Endothelial cell of umbilical vein (primary cell): Measurements from ENCODE around the gene OCEL1. TPM values are rescaled to one million over a fixed set of nuclear protein-coding genes. Genes with fewer than 3 reads are reported as not detected.

ENCODE experiments used
- BruUV-seq: library from RNA; stranded (reverse); fragments of 400-500 nt; replicated peaks from 2 replicates; lab custom pipeline; 2021; lab: Mats Ljungman, UMichigan
- CTCF ChIA-PET: fragments of 300-600, 350-600 bp; sonication (Branson Sonifier 250); formaldehyde crosslinking; loops from one replicate; lab custom pipeline; 2021; ENCODE audit warnings: antibody characterized with exemption, inconsistent platforms; lab: Charles Lee
- POLR2A ChIA-PET: fragments of 300-600, 350-600 bp; sonication (Branson Sonifier 250); formaldehyde crosslinking; loops from one replicate; lab custom pipeline; 2021; ENCODE audit warnings: antibody characterized with exemption, inconsistent platforms; lab: Charles Lee
- DNase-seq: peaks from one replicate; pipeline ENCODE4 v3.0.0-alpha.2; 2011; ENCODE audit warnings: low read depth, low spot score
- FAIRE-seq: peaks from 2 replicates; lab custom pipeline; 2011; peaks lifted over from hg19 to GRCh38; lab: Jason Lieb, UNC
- H2AFZ ChIP-seq: 2 replicates; pipeline ENCODE4 v1.6.0; 2012; ENCODE audit warnings: low read depth, low read length, control low read depth, inconsistent platforms
- H3K27ac ChIP-seq: 2 replicates; pipeline ENCODE4 v1.5.1; 2011; ENCODE audit warnings: low read depth, mild to moderate bottlenecking, control low read depth, low read length, moderate library complexity; ENCODE audit not compliant: insufficient read depth
- H3K27me3 ChIP-seq, 2 experiments: 2 replicates each; pipeline versions ENCODE4 v1.6.0 to v1.6.1; 2011; ENCODE audit warnings: low read length in 2 of 2, mixed read lengths in 1 of 2; ENCODE audit not compliant: control insufficient read depth in 2 of 2, insufficient read depth in 2 of 2
- H3K36me3 ChIP-seq, 2 experiments: 2 replicates in 1 of 2; 3 replicates in 1 of 2; pipeline ENCODE4 v1.5.1; 2011; ENCODE audit warnings: low read length in 2 of 2, mild to moderate bottlenecking in 1 of 2, moderate library complexity in 1 of 2; ENCODE audit not compliant: control insufficient read depth in 2 of 2, insufficient read depth in 2 of 2; ENCODE audit errors: extremely low read depth in 1 of 2
- H3K4me1 ChIP-seq: 3 replicates; pipeline ENCODE4 v1.5.1; 2011; ENCODE audit warnings: mild to moderate bottlenecking, low read length; ENCODE audit not compliant: control insufficient read depth, insufficient read depth; ENCODE audit errors: extremely low read depth
- H3K4me2 ChIP-seq: 2 replicates; pipeline ENCODE4 v1.6.1; 2011; ENCODE audit warnings: low read length, control low read depth, mixed read lengths; ENCODE audit not compliant: insufficient read depth
- H3K4me3 ChIP-seq, 3 experiments: fragments of 200-600 bp in 1 of 3; sonication (generic), shearing (Covaris generic) in 1 of 3; replicated peaks in 1 of 3; 2 replicates each; pipeline ENCODE4 v1.5.1; 2011 to 2016; ENCODE audit warnings: control low read depth in 3 of 3, low read length in 3 of 3, mild to moderate bottlenecking in 2 of 3, inconsistent platforms in 1 of 3, low read depth in 1 of 3, moderate library complexity in 1 of 3; ENCODE audit not compliant: insufficient read depth in 1 of 3
- H3K79me2 ChIP-seq: 2 replicates; pipeline ENCODE4 v1.6.0; 2012; ENCODE audit warnings: low read length, inconsistent platforms; ENCODE audit not compliant: control insufficient read depth, insufficient read depth
- H3K9ac ChIP-seq: replicated peaks from 2 replicates; pipeline ENCODE3; 2011; ENCODE audit warnings: low read length, control low read depth; ENCODE audit not compliant: insufficient read depth; ENCODE audit errors: extremely low read depth
- H3K9me1 ChIP-seq: replicated peaks from 3 replicates; pipeline ENCODE4 v1.6.0; 2011; ENCODE audit warnings: mild to moderate bottlenecking, low read length; ENCODE audit not compliant: control insufficient read depth, insufficient read depth; ENCODE audit errors: extremely low read depth
- H3K9me3 ChIP-seq: replicated peaks from 2 replicates; pipeline ENCODE4 v1.5.1; 2012; ENCODE audit warnings: low read length, inconsistent platforms; ENCODE audit not compliant: control insufficient read depth, insufficient read depth
- H4K20me1 ChIP-seq: replicated peaks from 2 replicates; pipeline ENCODE3; 2011; ENCODE audit warnings: mild to moderate bottlenecking, low read length; ENCODE audit not compliant: control insufficient read depth, insufficient read depth; ENCODE audit errors: extremely low read depth
- CTCF ChIP-seq, 2 donors: IDR thresholded peaks; 1 replicate in 1 of 2; 2 replicates in 1 of 2; pipeline ENCODE4 v1.5.1; 2011; ENCODE audit warnings: low read length in 2 of 2, mild to moderate bottlenecking in 2 of 2, moderate library complexity in 2 of 2, control low read depth in 1 of 2, inconsistent platforms in 1 of 2, low read depth in 1 of 2; ENCODE audit not compliant: insufficient read depth in 1 of 2; ENCODE audit errors: extremely low read depth in 1 of 2
- EZH2 ChIP-seq: IDR thresholded peaks from 2 replicates; pipeline ENCODE4 v1.6.1; 2012; ENCODE audit warnings: borderline replicate concordance, low read depth, mild to moderate bottlenecking, moderate library complexity, low read length, inconsistent platforms; ENCODE audit not compliant: severe bottlenecking
- FOS ChIP-seq: IDR thresholded peaks from 2 replicates; pipeline ENCODE4 v1.6.1; 2011; ENCODE audit warnings: mild to moderate bottlenecking, low read length, moderate library complexity, borderline replicate concordance; ENCODE audit not compliant: insufficient read depth
- GATA2 ChIP-seq: IDR thresholded peaks from 2 replicates; pipeline ENCODE4 v1.7.0; 2011; ENCODE audit warnings: low read depth, mild to moderate bottlenecking, moderate library complexity, mixed read lengths, low read length; ENCODE audit not compliant: insufficient read length, insufficient read depth
- JUN ChIP-seq: IDR thresholded peaks from 2 replicates; pipeline ENCODE4 v1.6.1; 2011; ENCODE audit warnings: borderline replicate concordance, low read depth; ENCODE audit not compliant: insufficient read length, insufficient read depth
- MAX ChIP-seq: IDR thresholded peaks from 2 replicates; pipeline ENCODE4 v1.6.1; 2011; ENCODE audit not compliant: insufficient read depth, insufficient read length
- MYC ChIP-seq: IDR thresholded peaks from one replicate; pipeline ENCODE4 v1.6.1; 2011; ENCODE audit warnings: mild to moderate bottlenecking, low read depth, low read length
- POLR2A ChIP-seq: IDR thresholded peaks from 2 replicates; pipeline ENCODE4 v1.6.1; 2012; ENCODE audit warnings: low read depth, mild to moderate bottlenecking, control low read depth, low read length
- POLR2AphosphoS5 ChIP-seq: IDR thresholded peaks from 2 replicates; pipeline ENCODE4 v1.6.1; 2012; ENCODE audit warnings: low read depth, mild to moderate bottlenecking, control low read depth, low read length, moderate library complexity; ENCODE audit not compliant: insufficient read depth
- dilution Hi-C: fragments of 300-500 bp; cut with MboI; formaldehyde crosslinking; loops from one replicate; pipeline ENCODE4 v1.15.0; 2019; ENCODE audit warnings: low sequenced_read_pairs; ENCODE audit not compliant: extremely low pct_ligation_motif_present
- intact Hi-C: fragments of 100-400 bp; cut with micrococcal nuclease; formaldehyde crosslinking; loops from one replicate; pipeline ENCODE4 v1.10.0; 2022
- polyA plus RNA-seq, 4 experiments: library from polyadenylated mRNA; depleted of rRNA in 3 of 4; stranded (reverse) in 3 of 4; unstranded in 1 of 4; fragments of >200 nt; gene quantifications; 2 replicates each; pipeline versions ENCODE4 v1.2.1 to v1.2.3, GENCODE V29; 2011 to 2012; ENCODE audit warnings: missing spikeins in 1 of 4
- total RNA-seq: library from RNA; stranded (reverse); gene quantifications from 2 replicates; pipeline ENCODE4 v1.2.3, GENCODE V29; 2021

Gene OCEL1
- total and polyA plus RNA-seq, 2 donors (not counting 3 experiments of a cell fraction or from before 2014, with no cell fraction given), result 7.4 to 13.0 TPM

- H3K79me2 ChIP-seq, result peaks cover 13% of the 10 kb centered on the region
- ChIA-PET POLR2A (interaction anchor here (1.0 to 1.1 kb wide), 2 partner anchors 15 to 196 kb away, joined by 3 to 7 read pairs; no protein-coding TSS in a partner anchor), CTCF (interaction anchor here (0.6 to 2.2 kb wide), 6 partner anchors 8 to 42 kb away, joined by 3 to 11 read pairs (median 4); no protein-coding TSS in a partner anchor)
- H3K4me1 ChIP-seq, result peaks cover 18% of the 10 kb centered on the region
- peak overlapping the region; percentile 46 for H3K27ac ChIP-seq
- peaks cover 0 to 8% of the 10 kb centered on the region in 2 experiments for H3K36me3 ChIP-seq
- H3K9me1 ChIP-seq, result no peaks in the 10 kb centered on the region
- intact Hi-C loops (no loop called here), dilution Hi-C loops (no loop called here)
- DNase-seq (no peak), FAIRE-seq (no peak)
- TSS peak; percentile 41 for BruUV-seq
- peak overlapping the region; percentile 83 for H2AFZ ChIP-seq
- H3K4me3 ChIP-seq, result peak overlapping the region in 2 of 3 experiments; percentile 3 to 9
- H3K9ac ChIP-seq, result peak overlapping the region; percentile 54
- TF ChIP-seq CTCF (IDR thresholded peaks at IDR 0.05; ENCODE audit: extremely low read depth in 1 of 2, insufficient read depth in 1 of 2, low read depth in 1 of 2, low read length in 2 of 2), result no peak
- no peak for TF ChIP-seq FOS
- TF ChIP-seq GATA2, result no peak
- no peak for TF ChIP-seq MAX
- TF ChIP-seq JUN, result no peak
- no peak for TF ChIP-seq EZH2
- no peak for TF ChIP-seq MYC
- TF ChIP-seq POLR2AphosphoS5, result no peak
- TF ChIP-seq POLR2A, result no peak
- no peaks in the 10 kb centered on the region for H3K27me3 ChIP-seq
- peak overlapping the region; percentile 69 for H3K4me2 ChIP-seq
- no peaks in the 10 kb centered on the region for H4K20me1 ChIP-seq
- no peaks in the 10 kb centered on the region for H3K9me3 ChIP-seq
These were observed 38.0 kb downstream of the OCEL1 start for GRCh38 chr19:17263712-17264640.
